Gastroesophageal sphincter (tissue), 3 donors: ENCODE results near the gene ANKS1A.

Source experiments
- CTCF ChIP-seq, 4 experiments: fragments of 200-600 bp in 2 of 4; fragments of 450-650 bp in 2 of 4; sonication (generic) in 1 of 4; IDR thresholded peaks; one replicate each; pipeline ENCODE4 v1.5.1; 2017 to 2019; ENCODE audit warnings: antibody characterized with exemption in 4 of 4, mild to moderate bottlenecking in 2 of 4, moderate library complexity in 2 of 4
- POLR2A ChIP-seq, 2 donors: fragments of 450-650 bp; IDR thresholded peaks; one replicate each; pipeline ENCODE4 v1.6.1; 2017; ENCODE audit warnings: antibody characterized with exemption in 2 of 2, mild to moderate bottlenecking in 2 of 2, moderate library complexity in 1 of 2

- TF ChIP-seq CTCF (IDR thresholded peaks at IDR 0.05) (peak in 2 of 4 experiments; percentile 4 to 8), POLR2A (IDR thresholded peaks at IDR 0.05) (peak in 1 of 2 donors; percentile 32)
Observed at GRCh38 chr6:35052694-35053565, 163.9 kb downstream of the ANKS1A start.
